Measurements from ENCODE around the gene LMBRD2.

The LMBRD2 gene

DNA sequence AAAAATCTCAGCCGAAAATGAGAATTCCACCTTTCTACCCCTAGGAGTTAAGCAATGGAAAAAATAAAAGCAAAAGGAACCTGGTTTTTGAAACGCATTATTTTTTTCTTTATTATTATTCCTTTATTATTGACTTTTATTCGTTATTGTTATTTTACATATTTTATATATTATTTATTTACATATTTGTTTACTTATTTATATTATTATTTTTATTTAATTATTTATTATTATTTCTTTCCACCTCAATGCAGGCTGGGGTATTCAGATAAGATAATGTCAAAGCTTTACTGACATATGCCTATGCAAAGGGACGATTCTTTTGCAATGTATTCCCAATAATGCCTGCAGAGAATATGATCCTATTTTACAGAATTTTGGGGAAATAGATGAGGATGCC, 101.7 kb downstream of the LMBRD2 start:
- DNase-seq (ENCODE audit: low read depth), result no peak

Data from stimulated activated CD8-positive, alpha-beta memory T cell treated with anti-CD3 and anti-CD28 coated beads, Interleukin-12 subunit alpha, Interleukin-12 subunit beta, amount 100 ng/mL, for 1 hour (primary cell).